HG02678 (cell line): ENCODE measurements around the gene CNTN1.

Source experiments
- ATAC-seq: cut with Tn5 transposase; IDR thresholded peaks from one replicate; pipeline ENCODE4 v1.9.1; 2021; ENCODE audit warnings: mild to moderate bottlenecking, moderate library complexity; ENCODE audit not compliant: unreplicated experiment

The CNTN1 gene

GRCh38 chr12:40691913-40692764 is at the start of gene CNTN1:
Gene CNTN1, plus strand, starts transcription at chr12:40692439.
- peak; percentile 65 for ATAC-seq

GRCh38 chr12:40643506-40643905 is 48.7 kb upstream of the CNTN1 start:
- ATAC-seq, result no peak

- ATAC-seq, result no peak
Observed at GRCh38 chr12:40643976-40644375, 48.3 kb upstream of the CNTN1 start.

- no peak for ATAC-seq
Observed at GRCh38 chr12:40644708-40645107, 47.5 kb upstream of the CNTN1 start.

- no peak for ATAC-seq
Observed at GRCh38 chr12:40645361-40645760, 46.9 kb upstream of the CNTN1 start.

- ATAC-seq, result no peak
Observed at GRCh38 chr12:40646456-40646855, 45.8 kb upstream of the CNTN1 start.

GRCh38 chr12:40646911-40647310 is 45.3 kb upstream of the CNTN1 start:
- no peak for ATAC-seq

- no peak for ATAC-seq
Observed at GRCh38 chr12:40647651-40648050, 44.6 kb upstream of the CNTN1 start.

GRCh38 chr12:40648519-40648918 is 43.7 kb upstream of the CNTN1 start:
- no peak for ATAC-seq

- no peak for ATAC-seq
Observed at GRCh38 chr12:40650038-40650704, 42.1 kb upstream of the CNTN1 start.

GRCh38 chr12:40655451-40655850 is 36.8 kb upstream of the CNTN1 start:
- no peak for ATAC-seq

GRCh38 chr12:40662366-40662765 is 29.9 kb upstream of the CNTN1 start:
- no peak for ATAC-seq

- ATAC-seq, result no peak
Observed at GRCh38 chr12:40663781-40664180, 28.5 kb upstream of the CNTN1 start.

GRCh38 chr12:40668099-40668529 is 24.1 kb upstream of the CNTN1 start:
- ATAC-seq, result no peak

- ATAC-seq, result no peak
Observed at GRCh38 chr12:40672741-40673271, 19.4 kb upstream of the CNTN1 start.

- ATAC-seq, result no peak
Observed at GRCh38 chr12:40681148-40681547, 11.1 kb upstream of the CNTN1 start.

- no peak for ATAC-seq
Observed at GRCh38 chr12:40684986-40685385, 7.3 kb upstream of the CNTN1 start.

GRCh38 chr12:40688085-40688725 is 4.0 kb upstream of the CNTN1 start:
- ATAC-seq, result no peak

- no peak for ATAC-seq
Observed at GRCh38 chr12:40689576-40689975, 2.7 kb upstream of the CNTN1 start.

GRCh38 chr12:40692765-40693206 is 547 bp downstream of the CNTN1 start:
- peak; percentile 17 for ATAC-seq

GRCh38 chr12:40693207-40693821 is 1.1 kb downstream of the CNTN1 start:
- ATAC-seq, result no peak
